Chondrocyte (in vitro differentiated cells): ENCODE measurements around the gene RNF111. TPM values are rescaled to one million over a fixed set of nuclear protein-coding genes. Genes with fewer than 3 reads are reported as not detected.

Source experiments
- DNase-seq: peaks from one replicate; pipeline ENCODE4 v3.0.0; 2021; ENCODE audit warnings: mixed read lengths, low spot score
- H3K27ac Mint-ChIP-seq: one replicate; pipeline ENCODE4 v1.8.0; 2021; ENCODE audit warnings: mild to moderate bottlenecking, moderate library complexity, mixed read lengths; ENCODE audit not compliant: unreplicated experiment
- H3K27me3 Mint-ChIP-seq: 2 replicates; pipeline ENCODE4 v1.8.0; 2021; ENCODE audit warnings: low read depth, mixed read lengths
- H3K36me3 Mint-ChIP-seq: 2 replicates; pipeline ENCODE4 v1.8.0; 2021; ENCODE audit warnings: low read depth, mixed read lengths
- H3K4me1 Mint-ChIP-seq: 2 replicates; pipeline ENCODE4 v1.8.0; 2021; ENCODE audit warnings: low read depth, mild to moderate bottlenecking, mixed read lengths
- H3K4me3 Mint-ChIP-seq: one replicate; pipeline ENCODE4 v1.8.0; 2021; ENCODE audit warnings: mild to moderate bottlenecking, moderate library complexity, mixed read lengths; ENCODE audit not compliant: unreplicated experiment
- H3K9me3 Mint-ChIP-seq: 2 replicates; pipeline ENCODE4 v1.8.0; 2021; ENCODE audit warnings: low read depth, mixed read lengths
- CTCF ChIP-seq: fragments of 200-600 bp; sonication (generic); IDR thresholded peaks from 2 replicates; pipeline ENCODE4 v1.5.0; 2021; ENCODE audit warnings: antibody characterized with exemption, mild to moderate bottlenecking, moderate library complexity
- total RNA-seq: library from RNA; stranded (reverse); gene quantifications from 3 replicates; pipeline ENCODE4 v1.2.1, GENCODE V29; 2021

RNF111 gene
- total RNA-seq, 1 donor from 2014 or later = 27.1 TPM

GRCh38 chr15:59001946-59002345 lies 14.5 kb downstream of the RNF111 start:
- Mint-ChIP-seq H3K4me1 (peaks cover 26% of the 10 kb centered on the region), H3K9me3 (no peaks in the 10 kb centered on the region), H3K4me3 (no peak overlapping the region), H3K27me3 (no peaks in the 10 kb centered on the region), H3K36me3 (peaks cover 7% of the 10 kb centered on the region), H3K27ac (no peak overlapping the region)
- DNase-seq = no peak
- no peak for TF ChIP-seq CTCF

- Mint-ChIP-seq H3K27ac (no peak overlapping the region), H3K9me3 (no peaks in the 10 kb centered on the region), H3K4me3 (no peak overlapping the region), H3K36me3 (peaks cover 9% of the 10 kb centered on the region), H3K27me3 (no peaks in the 10 kb centered on the region), H3K4me1 (peaks cover 22% of the 10 kb centered on the region)
- no peak for DNase-seq
- TF ChIP-seq CTCF = no peak
Observed at GRCh38 chr15:59002418-59002859, 15.0 kb downstream of the RNF111 start.

- TF ChIP-seq CTCF = no peak
- no peak overlapping the region for H3K27ac Mint-ChIP-seq
- no peaks in the 10 kb centered on the region for H3K27me3 Mint-ChIP-seq
- no peak overlapping the region for H3K4me3 Mint-ChIP-seq
- no peaks in the 10 kb centered on the region for H3K9me3 Mint-ChIP-seq
- no peak for DNase-seq
- peaks cover 9% of the 10 kb centered on the region for H3K36me3 Mint-ChIP-seq
- peaks cover 26% of the 10 kb centered on the region for H3K4me1 Mint-ChIP-seq
Observed at GRCh38 chr15:59005579-59005978, 18.1 kb downstream of the RNF111 start.

GRCh38 chr15:59008086-59008485 lies 20.6 kb downstream of the RNF111 start:
- TF ChIP-seq CTCF = no peak
- Mint-ChIP-seq H3K36me3 (peaks cover 9% of the 10 kb centered on the region), H3K9me3 (no peaks in the 10 kb centered on the region), H3K4me1 (peaks cover 29% of the 10 kb centered on the region), H3K27ac (no peak overlapping the region), H3K4me3 (no peak overlapping the region), H3K27me3 (no peaks in the 10 kb centered on the region)
- no peak for DNase-seq

- Mint-ChIP-seq H3K27ac (no peak overlapping the region), H3K27me3 (no peaks in the 10 kb centered on the region), H3K4me3 (no peak overlapping the region), H3K36me3 (peaks cover 1% of the 10 kb centered on the region), H3K9me3 (no peaks in the 10 kb centered on the region), H3K4me1 (peaks cover 32% of the 10 kb centered on the region)
- no peak for TF ChIP-seq CTCF
- no peak for DNase-seq
Observed at GRCh38 chr15:59011262-59011952, 23.9 kb downstream of the RNF111 start.
